GM10266 (cell line): ENCODE results near the gene PKMYT1.

Source experiments
- DNase-seq: peaks from one replicate; pipeline ENCODE4 v3.0.0; 2012; ENCODE audit errors: extremely low spot score
- CTCF ChIP-seq: IDR thresholded peaks from 2 replicates; pipeline ENCODE4 v1.5.1; 2012; ENCODE audit warnings: mild to moderate bottlenecking, low read depth; ENCODE audit not compliant: control insufficient read depth, insufficient read depth; ENCODE audit errors: missing control alignments

PKMYT1 gene

GRCh38 chr16:2980227-2981176, at the start of gene PKMYT1:
Gene PKMYT1, minus strand, starts transcription at chr16:2980446. Its CDS starts 789 bp downstream, at chr16:2979657.
- DNase-seq, result peak; percentile 100
- no peak for TF ChIP-seq CTCF

DNA sequence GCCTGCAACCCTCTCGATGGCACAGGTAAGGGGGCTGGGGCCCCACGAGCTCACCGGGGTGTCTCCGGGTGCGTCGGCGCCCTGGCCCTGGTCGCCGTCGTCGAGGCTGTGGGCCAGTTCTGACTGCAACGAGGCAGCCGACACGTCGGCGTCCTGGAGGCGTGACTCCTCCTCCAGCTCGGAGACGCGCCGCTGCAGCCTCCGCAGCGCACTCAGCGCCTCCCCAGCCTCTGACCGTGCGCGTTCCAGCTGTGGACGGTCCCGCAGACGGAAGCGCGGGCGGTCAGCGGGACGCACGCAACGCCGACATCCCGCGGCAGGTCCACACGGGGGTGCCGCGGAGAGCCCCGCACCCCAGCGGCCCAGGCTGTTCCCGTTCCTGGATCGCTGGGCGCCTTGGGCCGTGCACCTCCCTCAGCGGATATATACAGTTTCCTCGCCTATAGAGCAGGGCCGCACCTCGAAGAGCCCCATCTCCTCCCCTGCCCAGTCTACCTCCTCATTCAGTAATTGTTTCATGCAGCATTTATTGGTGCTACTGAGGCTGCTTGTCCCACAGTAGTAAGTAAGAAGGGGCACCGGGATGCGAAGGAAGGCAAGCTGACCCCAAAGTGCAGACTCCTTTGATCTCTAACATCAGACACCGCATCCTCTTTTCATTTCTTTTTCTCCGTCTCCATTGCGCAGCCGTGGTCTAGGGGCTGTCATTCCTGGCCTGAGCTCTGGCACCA, 49.4 kb upstream of the PKMYT1 start:
- TF ChIP-seq CTCF, result no peak
- DNase-seq, result no peak

DNA sequence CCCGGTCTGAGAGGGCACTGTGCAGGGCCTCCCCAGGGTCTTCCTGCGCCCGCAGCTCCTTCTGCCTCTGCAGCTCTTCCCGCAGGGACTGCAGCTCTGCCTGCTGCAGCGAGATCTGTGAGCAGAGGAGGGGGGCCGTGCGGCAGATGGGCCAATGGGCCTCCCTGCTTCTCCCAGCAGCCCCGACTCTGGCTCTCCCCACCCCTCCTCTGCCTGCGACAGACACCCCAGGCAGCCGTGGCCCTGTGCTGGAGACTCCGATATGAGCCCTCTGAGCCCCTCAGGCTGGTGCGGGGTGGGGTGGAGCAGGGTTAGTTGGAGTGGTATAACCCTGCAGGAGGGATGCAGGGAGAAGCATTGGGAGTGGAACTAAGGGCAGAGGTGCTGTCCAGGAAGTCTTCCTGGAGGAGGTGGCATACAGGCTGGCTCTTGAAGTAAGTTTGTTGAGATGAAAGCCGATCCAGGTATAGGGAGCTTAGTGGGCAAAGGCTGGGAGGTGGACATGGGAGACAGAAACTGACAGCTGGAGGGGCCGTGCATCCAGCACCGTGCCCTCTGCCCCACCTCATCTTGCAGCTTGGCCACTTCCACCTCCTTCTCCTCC, 48.6 kb upstream of the PKMYT1 start:
- no peak for DNase-seq
- no peak for TF ChIP-seq CTCF

GRCh38 chr16:3027983-3028715, 47.9 kb upstream of the PKMYT1 start:
- TF ChIP-seq CTCF, result peak; percentile 94
- DNase-seq, result peak; percentile 96

DNA sequence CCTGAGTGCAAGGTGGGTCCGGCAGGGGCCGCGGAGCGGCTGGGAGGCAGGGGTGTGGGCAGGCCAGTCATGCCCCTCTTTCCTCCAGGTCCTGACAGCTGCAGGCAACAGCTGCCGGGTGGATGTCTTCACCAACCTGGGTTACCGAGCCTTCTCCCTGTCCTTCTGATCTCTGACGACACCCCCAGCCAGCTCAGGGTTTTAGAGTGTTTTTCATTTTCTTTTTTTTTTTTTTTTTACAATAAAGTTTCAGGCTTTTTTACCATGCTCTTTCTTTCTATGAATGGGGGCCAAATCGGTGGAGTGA, 47.2 kb upstream of the PKMYT1 start:
- no peak for TF ChIP-seq CTCF
- no peak for DNase-seq

DNA sequence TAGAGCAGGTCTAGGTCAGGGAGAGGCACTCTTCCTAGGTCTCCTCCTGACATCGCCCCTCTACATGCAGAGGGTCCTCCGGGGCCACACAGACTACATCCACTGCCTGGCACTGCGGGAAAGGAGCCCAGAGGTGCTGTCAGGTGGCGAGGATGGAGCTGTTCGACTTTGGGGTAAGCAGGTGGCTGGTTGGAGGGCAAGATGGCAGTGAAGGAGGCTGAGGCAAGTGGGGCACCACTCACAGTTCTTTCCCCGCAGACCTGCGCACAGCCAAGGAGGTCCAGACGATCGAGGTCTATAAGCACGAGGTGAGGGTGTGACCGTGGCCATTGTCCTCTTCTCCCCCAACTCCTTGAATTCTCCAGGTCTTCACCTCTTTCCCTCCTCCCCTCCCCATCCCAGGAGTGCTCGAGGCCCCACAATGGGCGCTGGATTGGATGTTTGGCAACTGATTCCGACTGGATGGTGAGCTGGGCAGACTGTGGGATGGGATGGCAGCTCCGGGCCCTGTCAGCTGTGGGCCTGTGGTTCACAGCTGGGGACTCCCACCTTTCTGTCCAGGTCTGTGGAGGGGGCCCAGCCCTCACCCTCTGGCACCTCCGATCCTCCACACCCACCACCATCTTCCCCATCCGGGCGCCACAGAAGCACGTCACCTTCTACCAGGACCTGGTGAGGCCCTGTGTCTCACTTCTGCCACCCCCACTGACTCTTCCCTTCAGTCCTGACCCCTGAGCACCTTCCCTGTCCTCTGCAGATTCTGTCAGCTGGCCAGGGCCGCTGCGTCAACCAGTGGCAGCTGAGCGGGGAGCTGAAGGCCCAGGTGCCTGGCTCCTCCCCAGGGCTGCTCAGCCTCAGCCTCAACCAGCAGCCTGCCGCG, 46.6 kb upstream of the PKMYT1 start:
- DNase-seq, result no peak

More for the DNA sequence above, 46.6 kb upstream of the PKMYT1 start:
- no peak for TF ChIP-seq CTCF
